Peyer's patch (tissue), 4 donors: ENCODE data around the gene RXRA. TPM values are rescaled to one million over a fixed set of nuclear protein-coding genes. Genes with fewer than 3 reads are reported as not detected.

Source experiments
- DNase-seq, 3 donors: peaks; one replicate each; pipeline ENCODE4 v3.0.0-alpha.2; 2017 to 2019
- H3K27ac ChIP-seq, 4 donors: fragments of 200-600 bp; sonication (generic); one replicate each; pipeline ENCODE4 v1.5.1; 2016 to 2019
- H3K27me3 ChIP-seq, 2 donors: fragments of 200-600 bp; sonication (generic); one replicate each; pipeline ENCODE4 v1.5.1; 2019
- H3K36me3 ChIP-seq, 3 donors: fragments of 200-600 bp; sonication (generic); one replicate each; pipeline ENCODE4 v1.5.1; 2016 to 2019
- H3K4me1 ChIP-seq, 4 donors: fragments of 200-600 bp; sonication (generic); one replicate each; pipeline ENCODE4 v1.5.1; 2016 to 2019
- H3K4me3 ChIP-seq, 4 donors: fragments of 200-600 bp; sonication (generic); 1 replicate in 3 of 4; 2 replicates in 1 of 4; pipeline ENCODE4 v1.5.1; 2016 to 2019; ENCODE audit warnings: mild to moderate bottlenecking in 1 of 4
- H3K9me3 ChIP-seq, 4 donors: fragments of 200-600 bp; sonication (generic); one replicate each; pipeline ENCODE4 v1.5.1; 2016 to 2019; ENCODE audit warnings: mild to moderate bottlenecking in 1 of 4
- POLR2A ChIP-seq, 2 donors: fragments of 450-650 bp; IDR thresholded peaks; one replicate each; pipeline ENCODE4 v1.5.1; 2017; ENCODE audit warnings: antibody characterized with exemption in 2 of 2, mild to moderate bottlenecking in 2 of 2, moderate library complexity in 2 of 2
- total RNA-seq, 4 donors: library from RNA; depleted of rRNA; stranded (reverse); fragments of >200 nt; gene quantifications; one replicate each; pipeline ENCODE4 v1.1.0, GENCODE V29; 2016
- TF ChIP-seq, protein P1 (sequence below), 6 experiments: fragments of 450-650 bp in 4 of 6; fragments of 200-600 bp in 2 of 6; sonication (generic) in 1 of 6; IDR thresholded peaks; one replicate each; pipeline ENCODE4 v1.5.1; 2017 to 2019; ENCODE audit warnings: antibody characterized with exemption in 6 of 6, mild to moderate bottlenecking in 3 of 6, moderate library complexity in 1 of 6

The RXRA gene
- total RNA-seq, 4 donors from 2014 or later: 54.5 to 83.6 (median 65.4) TPM

DNA sequence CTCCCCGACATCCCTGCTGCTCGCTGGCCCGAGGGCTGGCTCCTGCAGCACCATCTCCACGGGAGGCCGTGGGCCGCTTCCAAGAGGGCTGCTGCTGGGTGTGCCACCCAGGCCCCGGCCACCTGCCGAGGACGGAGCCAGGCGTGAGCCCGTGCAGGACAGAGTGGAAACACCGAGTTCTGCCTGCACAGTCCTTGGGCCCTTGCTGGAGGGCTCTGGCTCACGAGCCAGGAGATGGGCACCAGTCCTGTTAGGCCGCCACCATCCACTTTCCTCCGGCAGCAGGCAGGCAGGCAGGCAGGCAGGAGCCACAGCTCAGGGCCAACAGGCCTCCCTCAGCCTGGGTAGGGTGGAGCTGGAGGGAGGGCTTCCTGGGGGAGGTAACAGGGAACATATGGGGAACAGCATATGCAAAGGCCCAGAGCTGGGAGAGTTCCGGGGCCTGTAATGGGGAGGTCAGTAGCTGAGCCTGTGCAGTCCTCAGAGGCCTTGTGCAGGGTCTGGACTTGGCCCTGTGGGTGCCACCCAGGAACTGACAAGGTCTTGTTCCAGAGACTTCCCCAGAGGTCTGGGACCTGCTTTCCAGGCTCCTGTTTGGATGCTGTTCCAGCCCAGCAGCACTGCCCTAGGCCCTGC lies 31.9 kb downstream of the RXRA start:
- peak overlapping the region in 2 of 4 donors; percentile 16 to 21 for H3K27ac ChIP-seq
- H3K36me3 ChIP-seq: no peaks in the 10 kb centered on the region
- no peaks in the 10 kb centered on the region for H3K27me3 ChIP-seq
- no peak overlapping the region for H3K4me3 ChIP-seq
- TF ChIP-seq, protein P1, sequence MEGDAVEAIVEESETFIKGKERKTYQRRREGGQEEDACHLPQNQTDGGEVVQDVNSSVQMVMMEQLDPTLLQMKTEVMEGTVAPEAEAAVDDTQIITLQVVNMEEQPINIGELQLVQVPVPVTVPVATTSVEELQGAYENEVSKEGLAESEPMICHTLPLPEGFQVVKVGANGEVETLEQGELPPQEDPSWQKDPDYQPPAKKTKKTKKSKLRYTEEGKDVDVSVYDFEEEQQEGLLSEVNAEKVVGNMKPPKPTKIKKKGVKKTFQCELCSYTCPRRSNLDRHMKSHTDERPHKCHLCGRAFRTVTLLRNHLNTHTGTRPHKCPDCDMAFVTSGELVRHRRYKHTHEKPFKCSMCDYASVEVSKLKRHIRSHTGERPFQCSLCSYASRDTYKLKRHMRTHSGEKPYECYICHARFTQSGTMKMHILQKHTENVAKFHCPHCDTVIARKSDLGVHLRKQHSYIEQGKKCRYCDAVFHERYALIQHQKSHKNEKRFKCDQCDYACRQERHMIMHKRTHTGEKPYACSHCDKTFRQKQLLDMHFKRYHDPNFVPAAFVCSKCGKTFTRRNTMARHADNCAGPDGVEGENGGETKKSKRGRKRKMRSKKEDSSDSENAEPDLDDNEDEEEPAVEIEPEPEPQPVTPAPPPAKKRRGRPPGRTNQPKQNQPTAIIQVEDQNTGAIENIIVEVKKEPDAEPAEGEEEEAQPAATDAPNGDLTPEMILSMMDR (IDR thresholded peaks at IDR 0.05): no peak
- no peak for TF ChIP-seq POLR2A (IDR thresholded peaks at IDR 0.05)
- no peaks in the 10 kb centered on the region for H3K9me3 ChIP-seq
- DNase-seq: no peak
- peaks cover 0 to 90% (median 4%) of the 10 kb centered on the region in 4 donors for H3K4me1 ChIP-seq

DNA sequence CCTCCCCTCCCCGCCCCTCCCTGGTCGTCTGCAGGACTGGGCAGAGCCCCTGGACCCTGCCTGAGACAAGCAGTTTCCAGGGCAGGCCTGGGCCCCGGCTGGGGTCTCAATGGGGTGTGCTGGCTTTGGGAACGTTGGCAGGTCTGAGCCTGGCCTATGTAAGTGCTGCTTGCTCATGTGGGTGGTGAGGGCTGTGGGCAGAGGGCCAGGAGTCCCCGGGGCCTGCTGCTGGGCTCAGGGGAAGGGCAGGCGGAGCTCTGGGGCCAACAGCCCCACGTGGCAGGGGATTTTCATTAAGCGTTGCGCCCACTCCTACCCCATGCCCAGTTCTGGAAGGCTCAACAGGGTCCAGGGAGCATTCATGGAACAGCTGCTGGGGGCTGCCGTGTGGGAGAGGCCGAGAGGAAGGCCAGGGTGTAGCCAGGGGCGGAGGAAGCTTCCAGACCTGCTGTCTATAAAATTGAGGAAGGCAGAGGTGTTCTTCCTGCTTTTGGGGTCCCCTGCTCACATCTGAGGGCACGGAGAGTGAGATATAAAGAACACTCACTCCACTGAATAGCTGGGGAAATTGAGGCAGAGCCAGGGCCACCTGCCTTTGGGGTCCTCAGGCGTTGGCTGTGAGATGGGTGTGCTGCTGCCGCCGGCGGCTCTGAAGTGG lies 32.5 kb downstream of the RXRA start:
- H3K4me1 ChIP-seq: peaks cover 0 to 88% (median 4%) of the 10 kb centered on the region in 4 donors
- peak overlapping the region in 2 of 4 donors; percentile 16 to 21 for H3K27ac ChIP-seq
- H3K27me3 ChIP-seq: no peaks in the 10 kb centered on the region
- no peak for TF ChIP-seq POLR2A (IDR thresholded peaks at IDR 0.05)
- TF ChIP-seq, protein P1 (IDR thresholded peaks at IDR 0.05): no peak
- no peaks in the 10 kb centered on the region for H3K36me3 ChIP-seq
- no peak for DNase-seq
- no peaks in the 10 kb centered on the region for H3K9me3 ChIP-seq
- no peak overlapping the region for H3K4me3 ChIP-seq

DNA sequence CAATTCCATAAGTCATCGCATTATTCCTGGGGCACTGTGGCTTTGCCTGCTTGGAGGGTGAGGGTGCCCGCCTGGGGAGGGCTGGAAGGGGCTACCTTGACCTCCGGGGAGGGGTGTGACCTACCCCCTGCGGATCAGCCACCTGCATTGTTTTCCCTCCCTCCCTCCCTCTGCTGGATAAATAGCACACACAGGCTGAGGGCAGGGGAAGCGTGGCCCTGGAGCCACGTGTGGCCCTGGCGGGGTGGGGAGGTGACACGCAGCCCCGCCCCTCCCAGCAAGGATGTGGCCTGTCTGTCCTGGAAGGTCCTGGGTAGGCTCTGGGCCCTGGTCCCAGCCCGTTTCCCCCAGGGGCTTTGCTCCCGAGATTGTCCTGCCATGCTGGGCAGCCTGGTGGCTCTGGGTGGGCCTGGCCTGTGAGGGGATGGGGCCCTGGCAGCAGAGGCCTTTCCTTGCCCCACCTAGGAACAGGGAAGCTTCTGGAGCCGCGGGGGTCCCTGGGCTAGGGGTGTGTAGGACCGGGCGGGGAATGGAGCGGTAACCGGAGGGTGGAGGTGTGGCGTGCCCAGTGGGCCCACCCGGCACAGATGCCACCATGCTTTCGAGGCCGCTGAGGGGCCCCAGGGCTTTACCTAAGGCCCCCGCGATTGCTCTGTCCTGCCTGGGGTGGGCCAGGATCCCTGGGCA lies 33.4 kb downstream of the RXRA start:
- H3K4me1 ChIP-seq: peaks cover 0 to 88% (median 4%) of the 10 kb centered on the region in 4 donors
- peak overlapping the region in 1 of 4 donors; percentile 21 for H3K27ac ChIP-seq
- DNase-seq: no peak
- no peaks in the 10 kb centered on the region for H3K9me3 ChIP-seq
- H3K36me3 ChIP-seq: no peaks in the 10 kb centered on the region
- TF ChIP-seq, protein P1 (IDR thresholded peaks at IDR 0.05): no peak
- no peak for TF ChIP-seq POLR2A (IDR thresholded peaks at IDR 0.05)
- no peak overlapping the region for H3K4me3 ChIP-seq
- H3K27me3 ChIP-seq: no peaks in the 10 kb centered on the region

DNA sequence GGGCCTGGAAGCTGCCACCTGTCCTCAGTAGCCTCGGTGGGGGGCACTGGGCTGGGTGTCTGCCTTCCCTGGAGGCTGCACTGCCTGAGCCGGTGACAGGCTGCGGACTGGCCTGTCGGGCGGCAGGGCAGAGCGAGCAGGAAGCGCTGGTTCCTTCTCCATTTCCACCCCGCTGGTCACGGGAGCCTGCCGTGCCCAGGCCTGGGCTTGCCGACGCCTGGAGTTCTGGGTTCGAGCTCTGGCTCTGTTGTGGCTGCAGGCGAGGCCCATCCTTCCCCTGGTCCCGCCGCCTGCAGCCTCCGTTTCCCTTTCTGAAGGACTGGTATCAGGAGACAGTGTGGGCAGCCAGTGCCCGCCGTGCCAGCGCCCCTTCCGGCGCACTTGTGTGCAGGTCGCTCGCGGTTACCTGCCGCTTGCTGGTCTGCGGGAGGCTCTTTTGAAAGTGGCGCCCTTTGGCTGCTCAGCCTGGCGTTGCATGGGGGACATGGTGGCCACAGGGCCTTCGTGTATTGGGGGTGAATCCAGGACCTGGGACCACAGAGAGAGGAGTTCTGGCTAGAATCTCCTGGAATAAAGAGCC lies 34.0 kb downstream of the RXRA start:
- H3K27me3 ChIP-seq: no peaks in the 10 kb centered on the region
- H3K4me3 ChIP-seq: no peak overlapping the region
- no peaks in the 10 kb centered on the region for H3K36me3 ChIP-seq
- DNase-seq: no peak
- no peak for TF ChIP-seq POLR2A (IDR thresholded peaks at IDR 0.05)
- TF ChIP-seq, protein P1 (IDR thresholded peaks at IDR 0.05): no peak
- peaks cover 0 to 88% (median 6%) of the 10 kb centered on the region in 4 donors for H3K4me1 ChIP-seq
- H3K9me3 ChIP-seq: no peaks in the 10 kb centered on the region
- peak overlapping the region in 1 of 4 donors; percentile 21 for H3K27ac ChIP-seq

DNA sequence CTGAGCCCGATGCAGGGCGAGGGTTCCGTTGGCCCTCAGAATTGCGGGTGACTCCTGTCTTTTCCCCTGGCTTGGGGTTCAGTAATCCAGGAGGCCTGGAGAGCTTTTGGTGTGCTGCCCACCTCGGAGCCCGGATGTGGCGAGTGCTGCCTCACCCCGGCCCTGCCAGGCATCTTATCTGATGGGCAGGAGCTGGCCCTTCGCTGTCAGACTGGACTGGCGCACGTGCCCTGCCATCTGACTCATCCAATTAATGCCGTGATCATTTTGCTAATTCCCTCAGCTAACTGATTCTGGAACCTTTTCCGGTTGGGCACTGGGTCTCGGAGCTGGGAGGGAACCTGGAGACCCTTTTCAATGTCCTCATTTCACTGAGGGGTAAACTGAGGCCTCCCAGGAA lies 34.6 kb downstream of the RXRA start:
- Histone ChIP-seq H3K4me1 (peaks cover 0 to 88% (median 8%) of the 10 kb centered on the region in 4 donors), H3K27ac (no peak overlapping the region), H3K27me3 (no peaks in the 10 kb centered on the region), H3K36me3 (no peaks in the 10 kb centered on the region), H3K9me3 (no peaks in the 10 kb centered on the region), H3K4me3 (no peak overlapping the region)
- TF ChIP-seq, protein P1 (IDR thresholded peaks at IDR 0.05): no peak
- TF ChIP-seq POLR2A (IDR thresholded peaks at IDR 0.05): no peak
- peak in 2 of 3 donors; percentile 70 to 83 for DNase-seq
